Measurements from ENCODE around the gene ZNF426. TPM values are rescaled to one million over a fixed set of nuclear protein-coding genes. Genes with fewer than 3 reads are reported as not detected.
A peak's percentile ranks its signal among the peaks of the same experiment; 100 is the strongest.
"Not testable (repeated sequence)": the region's sequence is repeated elsewhere in the genome, so short reads cannot be mapped to it uniquely, and the experiment has no call there.

The ZNF426 gene
- total RNA-seq: 28.8 and 34.1 TPM in 2 replicates

DNA sequence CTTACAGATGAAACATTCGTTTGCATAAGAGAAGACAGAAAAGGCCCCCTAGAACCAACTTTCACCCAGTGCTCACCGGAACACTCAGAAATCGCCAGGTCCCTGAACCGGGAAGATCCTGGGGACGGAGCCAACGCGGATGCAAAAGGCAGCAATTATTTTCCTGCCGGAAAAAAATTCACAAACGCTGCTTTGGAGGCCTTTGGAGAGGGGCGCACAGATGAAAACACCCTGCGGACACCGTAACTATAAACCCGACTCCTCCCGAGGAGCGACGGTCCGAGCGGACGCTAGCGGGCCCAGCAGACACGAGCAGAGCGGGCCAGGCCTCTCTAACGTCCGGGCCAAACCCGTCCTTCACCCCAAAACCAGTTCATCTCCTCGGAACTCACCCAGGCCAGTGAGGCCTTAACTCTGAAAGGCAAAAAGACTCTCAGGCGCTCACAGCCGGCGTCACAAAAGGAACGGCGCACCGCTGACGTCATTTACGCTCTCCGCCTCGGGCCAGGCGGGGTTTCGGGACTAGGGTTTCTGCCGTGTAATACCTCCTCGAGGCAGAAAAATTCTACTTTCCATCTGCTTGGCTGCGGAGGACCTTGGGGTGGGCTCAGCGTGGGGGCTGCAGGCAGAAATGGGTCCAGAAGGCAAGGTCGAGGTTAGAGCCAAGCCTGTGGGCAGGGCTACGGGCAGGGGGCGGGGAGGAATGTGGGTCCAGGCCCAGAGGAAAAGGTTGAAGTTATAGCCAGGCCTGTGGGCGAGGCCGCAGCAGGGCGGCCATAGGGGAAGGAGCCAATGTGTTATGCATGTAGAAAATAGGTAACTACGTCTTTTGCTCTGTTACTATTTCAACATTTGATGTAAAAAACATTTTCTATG is at the start of gene ZNF426:
TSS of gene ZNF426 (minus strand) at position 463 of the 876 bp plus-strand sequence. CDS start 2,413 bp downstream, outside the sequence.
- DNase-seq (ENCODE audit: low read depth): peak; percentile 65

DNA sequence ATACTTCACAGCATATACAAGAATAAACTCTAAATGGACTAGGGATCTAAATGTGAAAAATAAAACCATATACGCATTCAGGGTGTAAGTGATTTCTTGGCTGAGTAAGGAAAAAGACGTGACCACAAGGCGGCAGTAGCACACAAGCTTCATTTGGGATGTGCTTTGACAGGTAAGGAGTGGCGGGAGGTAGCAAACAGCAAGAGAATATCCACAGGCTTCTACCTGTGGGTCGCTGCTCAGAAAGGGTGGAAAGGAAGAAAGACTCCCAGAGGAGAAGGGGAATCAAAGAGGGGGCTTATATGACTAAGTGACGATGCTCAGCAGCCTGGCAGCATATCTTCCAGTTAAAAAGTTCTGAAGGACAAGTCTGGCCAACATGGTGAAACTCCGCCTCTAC is 48.3 kb upstream of the ZNF426 start:
- DNase-seq (ENCODE audit: low read depth): peak; percentile 70

DNA sequence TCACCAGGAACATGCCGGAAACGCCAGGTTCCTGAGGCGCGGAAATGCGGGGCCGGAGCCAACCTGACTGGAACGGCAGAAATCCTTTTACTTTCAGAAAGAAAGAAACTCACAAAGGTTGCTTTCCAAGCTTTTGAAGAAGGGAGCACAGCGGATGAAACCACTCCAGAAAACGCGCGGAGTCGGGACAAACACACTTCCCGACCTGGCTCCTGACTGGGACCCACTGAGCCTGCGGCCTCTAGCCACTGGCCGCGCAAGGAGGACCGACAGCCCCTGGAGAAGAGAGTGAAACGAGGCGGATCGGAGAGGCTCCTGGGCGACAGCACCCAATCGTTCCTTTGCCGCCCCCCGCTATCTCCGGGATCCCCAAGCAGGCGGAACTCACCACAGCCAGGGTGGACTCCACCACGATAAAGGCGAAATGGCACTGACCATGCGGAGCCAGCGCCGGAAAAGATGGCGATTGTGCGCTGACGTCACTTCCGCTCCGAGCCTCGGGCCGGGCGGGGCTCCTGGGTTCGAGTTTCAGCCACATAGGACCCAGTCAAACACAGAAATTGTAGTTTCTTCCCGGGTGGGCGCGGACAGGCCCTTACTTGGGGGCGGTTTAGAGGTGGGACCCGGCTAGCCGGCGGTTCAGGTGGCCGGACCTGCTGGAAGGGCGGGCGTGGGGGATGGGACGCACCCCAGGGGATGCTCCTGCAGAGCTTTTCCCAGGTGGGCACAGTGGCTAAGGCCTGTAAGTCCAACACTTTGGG is 45.8 kb upstream of the ZNF426 start, which contains the start of gene ZNF121:
TSS of gene ZNF121 (minus strand) at position 432 of the 761 bp plus-strand sequence. CDS start 16,407 bp downstream, outside the sequence.
- DNase-seq (ENCODE audit: low read depth): peak; percentile 48

DNA sequence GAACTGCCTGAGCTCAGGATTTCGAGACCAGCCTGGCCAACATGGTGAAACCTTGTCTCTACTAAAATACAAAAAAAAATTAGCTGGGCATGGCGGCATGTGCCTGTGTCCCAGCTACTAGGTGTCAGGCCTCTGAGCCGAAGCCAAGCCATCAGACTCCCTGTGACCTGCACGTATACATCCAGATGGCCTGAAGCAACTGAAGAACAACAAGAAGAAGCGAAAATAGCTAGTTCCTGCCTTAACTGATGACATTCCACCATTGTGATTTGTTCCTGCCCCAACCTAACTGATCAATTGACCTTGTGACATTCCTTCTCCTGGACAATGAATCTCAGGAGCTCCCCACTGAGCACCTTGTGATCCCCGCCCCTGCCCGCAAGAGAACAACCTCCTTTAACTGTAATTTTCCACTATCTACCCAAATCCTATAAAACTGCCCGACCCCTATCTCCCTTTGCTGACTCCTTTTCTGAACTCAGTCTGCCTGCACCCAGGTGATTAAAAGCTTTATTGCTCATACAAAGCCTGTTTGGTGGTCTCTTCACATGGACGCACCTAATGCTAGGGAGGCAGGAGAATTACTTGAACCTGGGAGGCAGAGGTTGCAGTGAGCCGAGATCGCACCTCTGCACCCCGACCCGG is 43.8 kb upstream of the ZNF426 start:
- DNase-seq (ENCODE audit: low read depth): not testable (repeated sequence)

DNA sequence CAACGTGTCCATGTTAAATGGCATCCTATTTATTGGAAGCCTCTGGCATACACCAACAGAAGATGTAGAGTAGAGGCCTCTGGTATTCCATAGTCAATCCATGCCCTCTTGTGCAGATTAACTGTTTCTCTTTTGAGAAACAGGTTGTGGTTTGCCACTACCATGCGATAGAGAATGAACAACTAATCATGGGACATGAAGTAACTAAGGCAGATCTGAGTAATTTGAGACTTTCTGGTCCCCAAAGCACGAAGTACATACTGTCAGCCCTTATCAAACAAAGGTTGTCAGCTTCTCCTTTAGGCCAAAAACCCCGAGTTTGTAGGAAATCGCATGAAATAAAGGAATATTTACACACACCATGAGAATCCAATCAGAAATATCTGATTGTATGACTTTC is 42.3 kb upstream of the ZNF426 start:
- DNase-seq (ENCODE audit: low read depth): no peak

DNA sequence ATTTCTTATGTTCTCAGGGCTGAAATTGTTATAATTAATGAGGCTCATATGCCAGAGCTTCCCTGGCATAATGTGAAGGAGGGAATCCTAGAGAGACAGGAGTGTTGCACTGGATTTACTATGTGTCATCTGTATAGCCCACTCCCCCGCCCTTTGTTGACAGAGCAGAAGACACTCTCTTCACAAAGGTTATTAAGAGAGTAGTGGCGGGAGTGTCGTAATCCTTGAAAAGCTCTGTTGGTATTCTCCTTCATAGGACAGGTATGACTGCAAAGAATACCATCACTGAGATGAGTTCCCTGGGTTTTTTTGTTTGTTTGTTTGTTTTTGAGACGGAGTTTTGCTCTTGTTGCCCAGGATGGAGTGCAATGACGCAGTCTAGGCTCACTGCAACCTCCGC is 31.8 kb upstream of the ZNF426 start:
- DNase-seq (ENCODE audit: low read depth): no peak

DNA sequence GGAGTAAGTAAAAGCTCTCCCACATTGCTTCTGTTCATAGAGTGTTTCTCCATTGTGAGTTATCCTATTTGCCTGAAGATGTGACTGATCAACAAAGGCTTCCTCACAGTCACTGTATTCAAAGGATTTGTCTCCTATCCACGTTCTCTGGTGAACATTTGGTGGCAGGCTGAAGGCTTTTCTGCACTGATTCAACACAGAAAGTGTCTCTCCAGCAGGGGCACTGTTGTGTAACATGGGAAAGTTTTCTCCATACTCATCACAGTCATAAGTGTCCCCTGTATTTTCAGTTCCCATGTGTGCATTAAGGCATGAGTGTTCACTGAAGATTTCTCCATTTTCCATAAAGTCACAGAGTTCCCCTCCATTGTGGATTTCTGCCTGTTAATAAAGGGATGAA is 28.3 kb upstream of the ZNF426 start:
- DNase-seq (ENCODE audit: low read depth): no peak

DNA sequence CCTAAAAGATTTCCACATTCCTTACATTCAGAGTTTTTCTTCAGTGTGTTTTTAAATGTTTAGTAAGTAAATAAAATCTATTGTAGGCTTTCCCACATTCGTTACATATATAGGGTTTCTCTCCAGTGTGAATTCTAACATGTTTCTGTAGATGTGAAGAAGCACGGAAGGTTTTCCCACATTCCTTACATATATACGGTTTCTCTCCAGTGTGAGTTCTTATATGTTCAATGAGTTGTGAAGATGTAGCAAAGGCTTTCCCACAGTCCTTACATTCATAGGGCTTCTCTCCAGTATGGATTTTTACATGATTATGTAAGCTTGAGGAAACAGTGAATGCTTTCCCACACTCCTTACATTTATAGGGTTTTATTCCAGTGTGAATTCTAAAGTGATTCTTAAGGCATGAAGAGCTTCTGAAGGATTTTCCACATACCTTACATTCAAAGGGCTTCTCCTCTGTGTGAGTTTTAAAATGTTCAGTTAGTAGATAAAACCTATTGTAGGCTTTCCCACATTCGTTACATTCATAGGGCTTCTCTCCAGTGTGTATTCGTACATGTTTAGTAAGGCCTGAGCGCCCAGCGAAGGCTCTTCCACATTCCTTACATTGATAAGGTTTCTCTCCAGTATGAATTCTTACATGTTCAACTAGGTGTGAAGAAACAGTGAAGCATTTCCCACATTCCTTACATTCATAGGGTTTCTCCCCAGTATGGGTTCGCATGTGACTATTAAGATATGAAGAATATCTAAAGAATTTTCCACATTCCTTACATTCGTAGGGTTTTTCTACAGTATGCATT is 27.7 kb upstream of the ZNF426 start:
- peak; percentile 19 for DNase-seq (ENCODE audit: low read depth)

DNA sequence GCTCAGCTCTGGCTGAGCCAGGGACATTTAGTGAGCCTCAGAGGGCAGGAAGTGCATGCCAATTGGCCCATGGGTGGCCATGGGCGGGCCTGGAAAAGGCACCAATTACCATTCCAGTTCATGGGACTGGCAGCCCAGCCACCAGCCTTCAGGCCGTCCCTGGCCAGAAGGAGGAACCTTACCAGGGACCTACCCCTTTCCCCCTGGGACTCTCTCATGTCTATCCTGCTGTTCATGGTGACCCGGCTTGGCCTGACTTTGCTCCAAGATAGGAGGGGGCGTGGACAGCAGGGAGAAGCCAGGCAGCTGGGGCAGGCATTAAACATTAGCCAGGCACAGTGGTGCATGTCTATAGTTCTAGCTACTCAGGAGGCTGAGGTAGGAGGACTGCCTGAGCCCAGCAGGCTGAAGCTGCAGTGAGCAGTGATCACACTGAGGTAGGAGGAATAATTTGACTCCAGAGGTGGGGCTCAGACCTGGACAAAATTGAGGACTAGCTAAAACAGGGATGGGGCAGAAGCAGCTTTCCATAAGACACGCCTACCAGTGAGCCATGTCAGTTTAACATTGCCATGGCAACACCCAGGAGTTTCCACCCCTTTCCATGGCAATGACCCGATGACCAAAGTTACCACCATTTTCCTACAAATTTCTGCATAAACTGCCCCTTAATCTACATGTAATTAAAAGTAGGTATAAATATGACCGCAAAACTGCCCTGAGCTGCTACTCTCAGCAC is 14.3 kb upstream of the ZNF426 start:
- DNase-seq (ENCODE audit: low read depth): no peak

DNA sequence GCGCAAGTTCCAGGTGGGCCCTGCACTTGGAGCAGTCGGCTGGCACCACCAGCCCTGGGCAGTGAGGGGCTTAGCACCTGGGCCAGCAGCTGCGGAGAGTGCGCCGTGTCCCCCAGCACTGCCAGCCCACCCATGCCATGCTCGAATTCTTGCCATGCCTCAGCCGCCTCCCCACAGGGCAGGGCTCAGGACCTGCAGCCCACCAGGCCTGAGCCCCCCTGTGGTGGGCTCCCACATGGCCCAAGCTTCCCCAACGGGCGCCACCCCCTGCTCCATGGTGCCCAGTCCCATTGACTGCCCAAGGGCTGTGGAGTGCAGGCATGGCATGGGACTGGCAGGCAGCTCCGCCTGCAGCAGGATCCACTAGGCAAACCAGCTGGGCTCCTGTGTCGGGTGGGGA is 9.4 kb upstream of the ZNF426 start:
- no peak for DNase-seq (ENCODE audit: low read depth)

DNA sequence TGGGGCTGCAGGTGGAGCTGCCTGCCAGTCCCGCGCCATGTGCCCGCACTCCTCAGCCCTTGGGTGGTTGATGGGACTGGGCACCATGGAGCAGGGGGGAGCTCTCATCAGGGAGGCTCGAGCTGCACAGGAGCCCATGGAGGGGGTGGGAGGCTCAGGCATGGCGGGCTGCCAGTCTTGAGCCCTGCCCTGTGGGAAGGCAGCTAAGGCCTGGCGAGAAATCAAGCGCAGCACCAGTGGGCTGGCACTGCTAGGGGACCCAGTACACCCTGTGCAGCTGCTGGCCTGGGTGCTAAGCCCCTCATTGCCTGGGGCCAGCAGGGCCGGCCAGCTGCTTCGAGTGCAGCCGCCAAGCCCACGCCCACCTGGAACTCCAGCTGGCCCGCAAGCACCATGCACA is 2.8 kb upstream of the ZNF426 start:
- not testable (repeated sequence) for DNase-seq (ENCODE audit: low read depth)

DNA sequence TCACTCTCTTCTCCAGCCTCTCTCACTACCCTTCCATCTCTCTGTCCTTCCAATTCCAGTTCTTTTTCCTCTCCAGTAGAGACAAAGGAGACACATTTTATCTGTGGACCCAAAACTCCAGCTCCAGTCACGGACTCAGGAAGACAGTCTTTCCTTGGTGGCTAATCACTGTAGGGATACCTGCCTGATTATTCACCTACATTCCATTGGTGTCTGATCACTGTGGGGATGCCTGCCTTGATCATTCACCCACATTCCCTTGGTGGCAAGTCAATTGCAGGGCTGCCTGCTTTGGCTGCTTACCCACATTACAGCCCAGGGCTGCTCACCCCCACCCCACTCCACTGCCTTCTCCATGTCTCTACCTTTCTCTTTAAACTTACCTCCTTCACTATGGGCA is 1.5 kb upstream of the ZNF426 start:
- DNase-seq (ENCODE audit: low read depth): not testable (repeated sequence)

DNA sequence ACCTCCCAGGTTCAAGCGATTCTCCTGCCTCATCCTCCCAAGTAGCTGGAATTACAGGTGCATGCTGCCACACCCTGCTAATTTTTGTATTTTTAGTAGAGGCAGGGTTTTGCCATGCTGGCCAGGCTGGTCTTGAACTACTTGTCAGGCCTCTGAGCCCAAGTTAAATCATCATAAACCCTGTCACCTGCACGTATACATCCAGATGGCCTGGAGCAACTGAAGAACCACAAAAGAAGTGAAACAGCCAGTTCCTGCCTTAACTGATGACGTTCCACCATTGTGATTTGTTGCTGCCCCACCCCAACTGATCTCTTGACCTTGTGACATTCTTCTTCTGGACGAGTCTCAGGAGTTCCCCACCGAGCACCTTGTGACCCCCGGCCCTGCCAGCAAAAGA is 756 bp upstream of the ZNF426 start:
- DNase-seq (ENCODE audit: low read depth): not testable (repeated sequence)

DNA sequence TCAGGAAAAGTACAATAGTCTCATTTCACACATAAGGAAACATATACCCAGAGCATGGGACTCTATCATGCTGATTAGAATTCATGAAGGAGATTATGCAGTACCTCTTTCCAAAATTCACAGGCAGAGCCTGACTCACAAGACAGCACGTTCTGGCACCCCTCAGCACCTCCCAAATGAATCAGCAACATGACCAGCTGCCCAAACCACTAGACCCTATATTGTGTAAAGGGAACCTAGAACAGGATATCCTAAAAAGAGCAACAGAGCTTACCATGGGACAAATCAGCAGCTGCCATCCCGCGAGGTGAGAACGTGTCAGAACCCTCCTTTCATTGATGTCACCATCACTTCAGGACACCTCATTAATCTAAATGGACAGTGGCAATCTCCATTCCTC is 2.5 kb downstream of the ZNF426 start:
- no peak for DNase-seq (ENCODE audit: low read depth)

DNA sequence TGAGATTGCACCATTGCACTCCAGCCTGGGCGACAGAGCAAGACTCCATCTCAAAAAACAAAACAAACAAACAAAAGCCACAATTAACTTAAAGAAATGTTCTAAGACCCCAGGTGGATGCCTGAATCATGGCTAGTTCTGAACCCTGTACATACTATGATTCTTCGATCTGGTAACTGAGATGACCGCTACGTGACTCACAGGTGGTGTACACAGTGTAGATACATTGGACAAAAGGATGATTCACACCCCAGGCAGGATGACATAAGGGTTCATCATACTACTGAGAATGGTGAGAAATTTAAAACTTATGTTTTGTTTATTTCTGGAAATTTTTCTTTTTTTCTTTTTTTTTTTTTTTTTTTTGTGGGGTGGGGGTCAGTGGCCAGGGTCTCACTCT is 6.5 kb downstream of the ZNF426 start:
- DNase-seq (ENCODE audit: low read depth): no peak

DNA sequence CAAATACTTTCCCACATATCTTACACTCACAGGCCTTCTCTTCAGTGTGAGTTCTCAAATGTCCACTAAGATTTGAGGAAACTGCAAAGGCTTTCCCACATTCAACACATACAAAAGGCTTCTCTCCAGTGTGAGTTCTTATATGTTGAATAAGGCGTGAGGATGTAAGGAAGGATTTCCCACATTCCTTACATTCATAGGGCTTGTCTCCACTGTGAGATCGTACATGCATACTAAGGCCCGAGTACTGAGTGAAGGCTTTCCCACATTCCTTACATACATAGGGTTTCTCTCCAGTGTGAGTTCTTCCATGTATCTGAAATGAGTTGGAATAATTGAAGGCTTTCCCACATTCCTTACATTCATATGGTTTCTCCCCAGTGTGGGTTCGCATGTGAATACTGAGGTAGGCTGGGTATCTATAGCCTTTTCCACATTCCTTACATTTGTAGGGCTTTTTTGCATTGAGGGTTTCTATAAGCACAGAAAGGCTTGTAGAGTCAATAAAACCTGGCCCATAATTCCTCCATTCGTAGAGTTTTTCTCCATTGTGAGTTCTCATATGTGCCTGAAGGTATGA is 9.6 kb downstream of the ZNF426 start:
- no peak for DNase-seq (ENCODE audit: low read depth)

DNA sequence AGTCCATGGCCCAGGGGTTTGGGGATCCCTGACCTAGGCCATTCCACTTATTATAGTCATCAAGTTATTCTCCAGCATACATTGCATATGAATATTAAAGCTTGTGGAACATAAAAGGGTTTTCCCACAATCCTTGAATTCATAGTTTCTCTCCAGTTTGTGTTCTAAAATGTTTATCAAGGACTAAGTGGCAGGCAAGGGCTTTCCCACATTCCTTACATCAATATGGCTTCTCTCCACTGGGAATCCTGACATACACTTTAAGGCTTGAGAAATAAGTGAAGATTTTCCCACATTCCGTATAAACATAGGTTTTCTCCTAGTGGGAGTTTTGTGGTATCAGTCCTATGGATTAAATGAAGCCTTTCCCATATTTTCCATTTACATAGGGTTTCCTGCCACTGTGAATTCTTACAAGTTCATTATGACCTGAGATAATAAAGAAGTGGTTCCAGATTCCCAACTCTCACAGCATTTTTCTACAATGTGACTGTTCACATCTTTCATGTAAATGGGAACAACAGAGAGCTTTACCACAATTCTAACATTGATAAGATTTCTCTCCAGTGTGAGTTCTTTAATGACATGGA is 14.5 kb downstream of the ZNF426 start:
- DNase-seq (ENCODE audit: low read depth): no peak

DNA sequence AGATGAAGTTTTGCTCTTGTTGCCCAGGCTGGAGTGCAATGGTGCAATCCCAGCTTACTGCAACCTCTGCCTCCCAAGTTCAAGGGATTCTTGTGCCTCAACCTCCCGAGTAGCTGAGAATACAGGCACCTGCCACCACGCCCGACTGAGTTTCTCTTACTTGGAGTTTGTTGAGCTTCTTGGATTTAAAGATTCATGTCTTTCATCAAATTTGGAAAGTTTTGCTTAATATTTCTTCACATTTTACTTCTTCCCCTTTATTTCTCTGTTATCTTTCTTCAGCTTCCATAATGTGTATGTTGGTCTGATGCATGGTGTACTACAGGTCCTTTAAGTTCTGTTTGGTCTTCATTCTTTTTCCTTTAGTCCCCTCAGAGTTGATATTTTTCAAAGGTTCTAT is 31.2 kb downstream of the ZNF426 start:
- no peak for DNase-seq (ENCODE audit: low read depth)

DNA sequence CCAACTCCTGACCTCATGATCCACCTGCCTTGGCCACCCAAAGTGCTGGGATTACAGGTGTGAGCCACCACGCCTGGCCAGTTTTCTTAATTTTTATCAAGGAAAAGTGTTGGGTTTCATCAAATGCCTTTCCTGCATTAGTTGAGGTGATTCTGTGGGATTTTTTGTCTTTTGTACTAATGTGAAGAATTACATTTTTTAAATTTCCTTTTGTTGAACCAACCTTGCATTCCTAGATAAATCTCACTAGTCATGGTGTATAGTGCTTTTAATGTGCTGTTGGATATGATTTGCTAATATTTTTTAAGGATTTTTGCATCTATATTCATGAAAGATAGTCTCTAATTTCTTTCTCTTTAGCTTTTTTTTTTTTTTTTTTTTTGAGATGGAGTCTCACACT is 37.6 kb downstream of the ZNF426 start:
- no peak for DNase-seq (ENCODE audit: low read depth)
